ENCODE data around the gene MYOM3. TPM values are rescaled to one million over a fixed set of nuclear protein-coding genes. Genes with fewer than 3 reads are reported as not detected.

The MYOM3 gene
- total and polyA plus RNA-seq, 7 donors, result under 0.01 to 3.7 (median 3.0) TPM; not detected in 2

- DNase-seq, result no peak
- Histone ChIP-seq H3K36me3 (no peaks in the 10 kb centered on the region), H3K9me3 (no peaks in the 10 kb centered on the region), H3K27me3 (peaks cover 0 to 13% (median 0%) of the 10 kb centered on the region in 3 donors), H3K4me1 (peaks cover 0 to 13% (median 10%) of the 10 kb centered on the region in 4 donors), H3K27ac (no peak overlapping the region), H3K4me3 (no peak overlapping the region)
- intact Hi-C loops (cut with DNase I), result loop anchor here (10.0 kb wide), 1 partner anchor 345 kb away; the partner anchor contains the start of gene PITHD1
- no peak for TF ChIP-seq EP300 (IDR thresholded peaks at IDR 0.05)
- TF ChIP-seq POLR2A (IDR thresholded peaks at IDR 0.05), result no peak
- TF ChIP-seq CTCF (IDR thresholded peaks at IDR 0.05), result no peak
- TF ChIP-seq POLR2AphosphoS5 (IDR thresholded peaks at IDR 0.05), result no peak
- WGBS, 2 donors, result 31 to 62% methylated on average over 5 of the region's 5 CpGs
Observed at GRCh38 chr1:24119489-24119858, 7.5 kb upstream of the MYOM3 start.

- H3K9me3 ChIP-seq, result no peaks in the 10 kb centered on the region
- no peak overlapping the region for H3K27ac ChIP-seq
- peaks cover 0 to 13% (median 10%) of the 10 kb centered on the region in 4 donors for H3K4me1 ChIP-seq
- DNase-seq, result no peak
- intact Hi-C loops (cut with DNase I), result loop anchor here (10.0 kb wide), 1 partner anchor 344 kb away; the partner anchor contains the start of gene PITHD1
- WGBS, 2 donors, result 31 to 66% methylated on average over 8 of the region's 8 CpGs
- H3K4me3 ChIP-seq, result no peak overlapping the region
- H3K36me3 ChIP-seq, result no peaks in the 10 kb centered on the region
- TF ChIP-seq EP300 (IDR thresholded peaks at IDR 0.05), result no peak
- TF ChIP-seq POLR2A (IDR thresholded peaks at IDR 0.05), result no peak
- no peak for TF ChIP-seq POLR2AphosphoS5 (IDR thresholded peaks at IDR 0.05)
- TF ChIP-seq CTCF (IDR thresholded peaks at IDR 0.05), result no peak
- peaks cover 0 to 13% (median 0%) of the 10 kb centered on the region in 3 donors for H3K27me3 ChIP-seq
Observed at GRCh38 chr1:24118410-24119242, 6.7 kb upstream of the MYOM3 start.

- intact Hi-C loops (cut with DNase I), result loop anchor here (10.0 kb wide), 1 partner anchor 343 kb away; the partner anchor contains the start of gene PITHD1
- no peak for DNase-seq
Observed at GRCh38 chr1:24117722-24118409, 5.9 kb upstream of the MYOM3 start.

GRCh38 chr1:24117132-24117531 is 5.2 kb upstream of the MYOM3 start:
- TF ChIP-seq POLR2AphosphoS5 (IDR thresholded peaks at IDR 0.05), result no peak
- TF ChIP-seq EP300 (IDR thresholded peaks at IDR 0.05), result no peak
- no peak for TF ChIP-seq POLR2A (IDR thresholded peaks at IDR 0.05)
- TF ChIP-seq CTCF (IDR thresholded peaks at IDR 0.05), result no peak
- DNase-seq, result no peak
- intact Hi-C loops (cut with DNase I), result loop anchor here (10.0 kb wide), 1 partner anchor 342 kb away; the partner anchor contains the start of gene PITHD1
- Histone ChIP-seq H3K27ac (no peak overlapping the region), H3K4me1 (peaks cover 0 to 20% (median 16%) of the 10 kb centered on the region in 4 donors), H3K4me3 (no peak overlapping the region), H3K9me3 (no peaks in the 10 kb centered on the region), H3K36me3 (no peaks in the 10 kb centered on the region), H3K27me3 (peaks cover 0 to 13% (median 0%) of the 10 kb centered on the region in 3 donors)
- WGBS, 2 donors, result 95 to 98% methylated on average over 2 of the region's 2 CpGs

More at GRCh38 chr1:24117722-24118409, 5.9 kb upstream of the MYOM3 start:
- WGBS, 2 donors, result 56 to 80% methylated on average over 14 of the region's 14 CpGs
- Histone ChIP-seq H3K4me1 (peaks cover 0 to 13% (median 10%) of the 10 kb centered on the region in 4 donors), H3K27ac (no peak overlapping the region), H3K9me3 (no peaks in the 10 kb centered on the region), H3K36me3 (no peaks in the 10 kb centered on the region), H3K27me3 (peaks cover 0 to 13% (median 0%) of the 10 kb centered on the region in 3 donors), H3K4me3 (no peak overlapping the region)
- TF ChIP-seq CTCF (IDR thresholded peaks at IDR 0.05), result no peak
- no peak for TF ChIP-seq EP300 (IDR thresholded peaks at IDR 0.05)
- no peak for TF ChIP-seq POLR2A (IDR thresholded peaks at IDR 0.05)
- TF ChIP-seq POLR2AphosphoS5 (IDR thresholded peaks at IDR 0.05), result no peak
